Endometrial microvascular endothelial cells (primary cell): ENCODE data around the gene ERO1A. TPM values are rescaled to one million over a fixed set of nuclear protein-coding genes. Genes with fewer than 3 reads are reported as not detected.
"Not testable (repeated sequence)": the region's sequence is repeated elsewhere in the genome, so short reads cannot be mapped to it uniquely, and the experiment has no call there.

Source experiments
- in situ Hi-C: cut with HindIII; loops from 2 replicates; pipeline ENCODE4 v1.10.0; 2017; ENCODE audit warnings: low sequenced_read_pairs, low pct_unique_long_range_greater_than_20kb; ENCODE audit errors: inconsistent ontology term
- total RNA-seq: library from RNA; depleted of rRNA; stranded (reverse); fragments of >200 nt; gene quantifications from one replicate; pipeline ENCODE4 v1.2.3, GENCODE V29; 2015; ENCODE audit errors: inconsistent ontology term

ERO1A gene, protein sequence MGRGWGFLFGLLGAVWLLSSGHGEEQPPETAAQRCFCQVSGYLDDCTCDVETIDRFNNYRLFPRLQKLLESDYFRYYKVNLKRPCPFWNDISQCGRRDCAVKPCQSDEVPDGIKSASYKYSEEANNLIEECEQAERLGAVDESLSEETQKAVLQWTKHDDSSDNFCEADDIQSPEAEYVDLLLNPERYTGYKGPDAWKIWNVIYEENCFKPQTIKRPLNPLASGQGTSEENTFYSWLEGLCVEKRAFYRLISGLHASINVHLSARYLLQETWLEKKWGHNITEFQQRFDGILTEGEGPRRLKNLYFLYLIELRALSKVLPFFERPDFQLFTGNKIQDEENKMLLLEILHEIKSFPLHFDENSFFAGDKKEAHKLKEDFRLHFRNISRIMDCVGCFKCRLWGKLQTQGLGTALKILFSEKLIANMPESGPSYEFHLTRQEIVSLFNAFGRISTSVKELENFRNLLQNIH
- total RNA-seq = 75.7 TPM

DNA sequence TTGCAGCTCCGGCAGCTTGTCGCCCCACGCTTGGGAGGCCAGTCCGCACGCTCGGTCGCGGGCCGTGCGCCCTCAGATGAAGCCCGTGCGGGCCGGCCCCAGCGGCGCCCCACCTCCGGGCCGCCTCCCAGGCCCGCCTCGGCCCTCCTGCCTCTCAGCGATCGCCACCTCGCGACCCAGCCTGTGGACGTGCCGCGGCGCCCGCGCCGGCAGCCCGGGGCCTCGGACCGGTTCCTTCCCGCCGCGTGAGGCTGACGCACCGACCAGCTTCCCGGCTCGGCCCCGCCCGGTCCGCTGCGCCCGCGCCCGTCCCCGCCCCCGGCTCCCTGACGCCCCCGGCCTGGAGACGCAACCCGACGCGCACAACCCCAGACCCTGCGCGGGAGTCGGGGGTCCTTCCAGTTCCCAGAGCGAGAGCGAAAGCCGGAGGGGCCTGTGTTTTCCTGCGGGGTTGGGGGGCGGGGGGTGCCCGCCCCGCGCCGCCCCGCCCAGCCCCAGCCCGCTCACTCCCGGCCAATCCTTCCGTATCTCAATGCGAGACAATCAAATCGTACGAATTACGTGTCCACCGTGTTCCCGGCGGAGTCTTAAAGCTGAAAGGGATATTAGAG lies at the start of gene ERO1A:
ERO1A (minus strand) TSS at position 78 of the 611 bp plus-strand sequence; CDS start at position 1, 77 bp downstream.
- in situ Hi-C loops = no loop called here

DNA sequence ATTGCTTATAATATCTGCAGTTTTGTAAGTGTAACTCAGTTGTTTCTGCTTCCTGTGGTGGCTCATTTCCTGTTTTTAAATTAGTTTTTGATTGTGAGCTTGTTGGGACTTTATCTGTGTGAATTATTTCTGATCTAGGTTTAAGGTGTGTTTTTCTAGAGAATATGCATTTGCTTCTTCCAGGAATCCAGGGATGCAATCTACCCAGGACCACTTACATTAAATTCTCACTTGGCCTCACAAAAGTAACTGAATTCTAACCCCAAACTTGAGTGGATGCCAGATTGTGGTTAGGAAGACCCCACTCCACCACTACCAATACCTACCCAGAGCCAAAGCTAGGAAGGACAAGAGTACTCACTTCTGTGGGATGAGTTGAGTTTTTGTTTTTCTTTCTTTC lies 46.5 kb upstream of the ERO1A start:
- in situ Hi-C loops = no loop called here

DNA sequence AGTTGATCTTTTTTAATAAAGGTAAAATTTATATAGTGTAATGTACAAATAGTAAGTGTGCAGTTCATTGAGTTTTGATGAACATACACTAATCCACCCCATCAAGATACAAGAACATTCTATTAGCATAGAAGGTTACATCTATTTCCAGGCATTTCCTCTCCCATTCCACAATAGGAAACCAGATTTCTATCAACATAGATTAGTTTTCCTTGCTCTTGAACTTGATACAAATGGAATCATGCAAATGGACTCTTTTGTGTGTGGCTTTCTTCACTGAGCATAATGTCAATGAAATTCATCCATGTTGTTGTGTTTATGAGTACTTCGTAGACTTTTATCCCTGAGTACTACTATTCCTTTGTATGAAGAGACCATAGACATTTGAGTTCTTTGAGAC lies 45.4 kb upstream of the ERO1A start:
- in situ Hi-C loops = no loop called here

DNA sequence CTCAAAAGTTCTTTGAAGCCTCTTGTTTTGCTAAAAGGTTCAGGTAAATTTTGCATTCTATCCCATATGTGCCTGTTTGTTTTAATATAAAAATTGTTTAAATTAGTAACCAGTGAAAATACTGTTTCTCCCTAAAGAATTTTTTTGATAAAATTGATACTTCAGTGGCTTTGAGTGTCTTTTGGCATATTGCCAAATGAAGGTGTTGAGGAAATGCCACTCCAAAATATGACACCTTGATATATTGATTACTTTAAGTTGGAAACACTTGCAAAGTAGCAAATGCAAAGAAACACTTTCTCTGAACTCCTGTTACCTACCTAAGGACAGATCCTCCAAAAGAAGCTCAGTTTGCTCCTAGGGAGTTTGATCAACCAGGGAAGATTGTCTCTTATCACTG lies 43.1 kb upstream of the ERO1A start:
- in situ Hi-C loops = no loop called here

DNA sequence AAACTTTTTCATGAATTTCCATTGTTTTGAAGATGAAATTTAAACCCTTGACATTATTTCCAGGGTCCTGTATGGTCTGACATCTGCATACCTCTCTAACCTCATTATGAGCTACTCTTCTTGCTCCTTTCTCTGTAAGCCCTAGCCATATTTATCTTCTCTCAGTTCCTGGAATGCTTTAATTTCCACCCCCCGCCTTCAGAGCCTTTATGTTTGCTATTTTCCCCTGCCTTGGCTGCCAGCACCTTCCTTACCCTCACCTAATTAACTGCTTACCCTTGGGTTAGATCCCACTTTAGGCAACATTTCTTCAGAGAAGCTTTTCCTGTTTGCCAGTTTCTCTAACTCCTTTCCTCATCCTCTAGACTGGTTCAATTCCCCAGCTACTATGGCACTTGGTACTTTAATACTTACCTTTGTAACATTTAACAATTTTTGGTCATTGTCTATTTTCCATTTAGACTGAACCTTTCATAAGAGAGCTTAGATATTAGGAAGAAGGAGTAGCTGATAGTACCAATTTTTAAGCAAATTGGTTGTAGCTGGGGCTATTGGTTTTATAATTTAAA lies 40.6 kb upstream of the ERO1A start:
- in situ Hi-C loops = no loop called here

DNA sequence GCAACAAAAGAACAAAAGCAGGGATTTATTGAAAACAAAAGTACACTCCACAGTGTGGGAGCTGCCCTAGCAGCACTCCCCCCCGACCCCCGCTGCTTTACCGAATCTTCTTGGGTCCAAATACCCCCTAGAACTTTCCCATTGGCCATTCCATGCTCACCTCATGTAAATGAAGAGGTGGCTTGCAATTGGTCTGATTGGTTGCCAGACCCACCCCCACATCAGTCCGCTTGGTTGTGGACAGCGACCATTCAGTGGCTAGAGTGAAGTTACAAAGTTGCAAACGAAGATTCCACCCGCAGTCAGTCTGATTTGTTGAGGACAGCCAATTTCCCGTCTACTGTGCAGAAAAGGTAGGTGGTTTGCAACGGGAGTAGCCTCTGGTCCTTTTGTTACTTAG lies 38.5 kb upstream of the ERO1A start:
- in situ Hi-C loops = no loop called here

DNA sequence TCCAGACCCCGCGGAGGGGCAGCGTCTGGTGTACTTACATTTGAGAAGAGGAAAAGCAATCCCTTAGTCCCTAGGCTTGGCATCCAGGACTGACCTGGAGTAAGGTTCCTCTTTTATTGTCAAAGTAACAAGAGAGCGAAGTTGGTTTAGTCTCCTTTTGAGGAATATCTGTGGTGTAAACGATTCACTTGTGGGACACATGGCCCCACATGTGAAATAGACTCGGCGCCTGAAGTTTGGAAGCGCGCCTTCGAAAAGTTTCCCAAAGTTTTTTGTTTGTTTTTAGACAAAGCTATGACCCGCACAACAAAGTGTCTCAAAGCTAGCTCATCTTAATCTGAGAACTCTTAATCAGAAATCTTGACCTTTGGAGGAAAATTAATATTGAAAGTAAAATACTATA lies 35.4 kb upstream of the ERO1A start:
- in situ Hi-C loops = no loop called here

DNA sequence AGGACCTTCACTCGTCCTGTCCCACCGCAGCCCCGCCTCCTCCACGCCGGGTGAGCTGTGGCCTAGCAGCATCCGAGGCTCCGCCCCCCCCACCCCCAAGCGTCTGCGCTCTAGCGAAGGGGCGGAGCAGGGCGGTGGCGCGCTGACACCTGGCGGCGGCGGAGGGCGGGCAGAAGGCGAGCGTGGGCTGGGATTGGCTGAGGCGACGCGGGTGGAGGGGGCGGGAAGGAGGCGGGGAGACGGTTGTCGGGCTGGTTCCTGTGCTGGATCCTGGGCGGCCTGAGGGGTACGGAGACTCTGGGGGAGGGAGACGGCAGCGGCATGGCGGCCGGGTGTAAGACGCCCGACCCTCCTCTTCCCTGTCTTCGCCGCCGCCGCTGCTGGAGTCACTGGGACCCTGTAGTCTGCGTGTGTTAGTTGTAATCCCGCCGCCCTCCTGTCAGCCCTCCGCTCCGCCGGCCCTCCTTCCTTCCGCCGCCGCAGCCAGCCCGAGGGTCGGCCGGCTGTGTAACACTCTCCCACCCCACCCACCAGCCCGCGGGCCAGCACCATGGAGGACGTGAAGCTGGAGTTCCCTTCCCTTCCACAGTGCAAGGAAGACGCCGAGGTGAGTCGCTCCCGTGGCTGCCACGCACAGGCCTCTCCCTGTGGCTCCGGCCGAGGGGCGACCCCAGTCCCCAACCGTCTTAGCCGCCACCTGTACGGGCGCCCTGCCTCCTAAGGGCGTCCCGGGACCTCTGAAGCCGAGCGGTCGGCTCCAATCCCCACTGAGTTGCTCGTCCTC lies 34.8 kb upstream of the ERO1A start, which contains the start of gene STYX:
STYX (plus strand) TSS at position 242 of the 784 bp plus-strand sequence; CDS start at position 551, 309 bp downstream.
- in situ Hi-C loops = no loop called here

DNA sequence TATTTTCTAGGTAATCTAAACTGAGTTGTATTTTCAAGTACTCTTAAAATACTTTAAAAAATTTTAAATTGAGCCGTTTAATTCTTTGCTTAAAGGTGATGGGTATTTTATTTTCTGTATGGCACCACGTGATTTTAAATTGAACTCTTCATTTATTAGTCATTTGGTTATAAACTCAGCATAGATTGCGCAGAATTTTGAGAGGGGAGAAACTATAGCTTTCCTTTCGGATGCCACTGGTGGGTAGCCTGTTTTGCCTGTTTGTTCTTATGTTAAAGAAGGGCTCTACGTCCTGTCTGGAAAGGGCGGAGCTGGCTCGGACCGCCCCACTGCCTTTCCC lies 34.2 kb upstream of the ERO1A start:
- in situ Hi-C loops = no loop called here

DNA sequence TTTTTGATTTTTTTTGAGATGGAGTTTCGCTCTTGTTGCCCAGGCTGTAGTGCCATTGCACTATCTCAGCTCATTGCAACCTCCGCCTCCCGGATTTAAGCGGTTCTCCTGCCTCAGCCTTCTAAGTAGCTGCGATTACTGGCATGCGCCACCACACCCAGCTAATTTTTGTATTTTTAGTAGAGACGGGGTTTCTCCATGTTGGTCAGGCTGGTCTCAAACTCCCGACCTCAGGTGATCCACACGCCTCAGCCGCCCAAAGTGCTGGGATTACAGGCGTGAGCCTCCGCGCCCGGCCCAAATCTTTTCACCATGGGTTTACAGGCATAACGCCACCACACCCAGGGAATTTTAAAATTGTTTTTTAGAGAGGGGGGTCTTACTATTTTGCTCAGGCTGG lies 33.7 kb upstream of the ERO1A start:
- in situ Hi-C loops = not testable (repeated sequence)

DNA sequence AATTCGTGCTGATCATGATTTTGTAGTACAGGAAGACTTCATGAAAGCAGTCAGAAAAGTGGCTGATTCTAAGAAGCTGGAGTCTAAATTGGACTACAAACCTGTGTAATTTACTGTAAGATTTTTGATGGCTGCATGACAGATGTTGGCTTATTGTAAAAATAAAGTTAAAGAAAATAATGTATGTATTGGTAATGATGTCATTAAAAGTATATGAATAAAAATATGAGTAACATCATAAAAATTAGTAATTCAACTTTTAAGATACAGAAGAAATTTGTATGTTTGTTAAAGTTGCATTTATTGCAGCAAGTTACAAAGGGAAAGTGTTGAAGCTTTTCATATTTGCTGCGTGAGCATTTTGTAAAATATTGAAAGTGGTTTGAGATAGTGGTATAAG lies 32.2 kb upstream of the ERO1A start:
- in situ Hi-C loops = not testable (repeated sequence)

DNA sequence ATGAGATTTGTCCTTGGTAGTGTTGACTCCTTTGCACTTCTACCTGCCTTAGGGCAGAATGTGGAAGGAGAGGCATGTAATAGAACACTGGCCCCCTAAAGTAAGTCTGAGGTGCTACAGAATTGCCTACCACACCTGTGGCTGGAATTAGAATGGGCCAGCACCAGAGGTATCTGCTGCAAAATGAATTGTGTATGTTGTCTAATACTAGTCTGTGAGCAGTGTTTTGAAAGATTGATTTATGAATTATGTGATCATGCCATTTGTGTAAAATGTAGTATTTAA lies 28.9 kb upstream of the ERO1A start:
- in situ Hi-C loops = no loop called here

DNA sequence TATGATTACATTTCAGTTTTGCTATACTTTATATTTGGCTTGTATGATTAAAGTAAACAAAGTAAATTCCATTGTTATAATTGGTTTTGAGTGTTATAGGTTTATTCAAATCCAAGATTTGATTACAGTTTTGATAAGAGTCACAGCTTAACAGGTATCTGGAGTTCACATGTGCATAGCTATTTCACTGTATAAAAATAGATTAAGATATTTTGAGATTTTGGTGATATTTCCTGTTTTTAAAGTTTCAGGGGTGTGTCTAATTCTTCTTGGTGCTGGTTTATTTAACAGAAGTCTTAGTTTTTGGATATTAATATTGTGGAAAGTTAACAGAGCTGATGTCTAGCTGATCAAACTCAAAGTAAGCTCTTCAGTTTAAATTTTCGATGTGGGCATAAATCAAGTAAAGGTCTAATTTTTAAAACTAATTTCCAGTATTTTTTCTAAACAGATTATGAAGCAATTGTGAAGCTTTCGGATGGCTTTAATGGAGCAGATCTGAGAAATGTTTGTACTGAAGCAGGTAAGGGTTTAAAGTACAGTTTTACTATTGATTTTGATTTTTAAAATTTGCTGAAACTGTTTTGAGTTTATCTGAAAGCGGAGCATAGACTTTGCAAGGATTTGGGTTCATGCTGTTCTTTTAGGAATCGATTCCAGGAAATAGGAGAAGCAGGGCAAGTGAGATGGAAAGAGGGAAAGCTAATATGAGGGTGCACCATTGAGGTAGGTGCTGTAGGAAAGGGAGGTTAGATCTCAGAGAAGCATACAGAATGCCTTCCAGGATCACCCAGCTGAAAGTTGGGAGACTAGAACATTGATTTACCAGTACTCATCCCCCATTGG lies 28.4 kb upstream of the ERO1A start:
- in situ Hi-C loops = no loop called here

DNA sequence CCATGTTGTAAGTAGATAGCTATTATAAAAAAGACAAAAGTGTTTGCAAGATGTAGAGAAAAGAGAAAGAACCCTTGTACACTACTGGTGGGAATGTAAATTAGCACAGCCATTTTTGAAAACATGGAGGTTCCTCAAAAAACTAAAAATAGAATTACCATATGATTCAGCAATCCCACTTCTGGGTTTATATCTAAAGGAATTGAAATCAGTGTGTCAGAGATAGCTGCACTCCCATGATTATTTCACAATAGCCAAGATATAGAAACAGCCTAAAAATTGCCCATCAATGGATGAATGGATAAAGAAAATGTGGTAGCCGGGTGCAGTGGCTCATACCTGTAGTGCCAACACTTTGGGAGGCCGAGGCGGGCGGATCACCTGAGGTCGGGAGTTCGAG lies 20.8 kb upstream of the ERO1A start:
- in situ Hi-C loops = no loop called here

DNA sequence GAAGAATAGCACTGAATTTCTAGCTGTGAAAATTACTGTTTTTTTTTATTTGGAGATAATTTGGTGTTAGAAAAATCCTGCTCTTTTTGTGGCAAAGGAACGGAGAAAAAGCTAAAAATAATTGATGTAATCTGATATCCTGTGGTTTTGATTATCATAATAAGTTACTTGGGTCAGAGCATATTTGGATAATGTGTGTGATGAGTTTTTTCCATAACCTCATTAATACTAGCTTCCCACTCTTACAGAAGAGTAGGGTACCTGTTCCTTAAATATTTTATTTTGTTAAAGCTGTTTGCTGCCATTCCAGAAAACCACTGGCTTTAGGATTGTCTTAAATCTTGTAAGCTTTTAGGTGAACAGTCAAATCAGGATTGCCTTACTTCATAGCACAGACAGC lies 16.3 kb upstream of the ERO1A start:
- in situ Hi-C loops = no loop called here

DNA sequence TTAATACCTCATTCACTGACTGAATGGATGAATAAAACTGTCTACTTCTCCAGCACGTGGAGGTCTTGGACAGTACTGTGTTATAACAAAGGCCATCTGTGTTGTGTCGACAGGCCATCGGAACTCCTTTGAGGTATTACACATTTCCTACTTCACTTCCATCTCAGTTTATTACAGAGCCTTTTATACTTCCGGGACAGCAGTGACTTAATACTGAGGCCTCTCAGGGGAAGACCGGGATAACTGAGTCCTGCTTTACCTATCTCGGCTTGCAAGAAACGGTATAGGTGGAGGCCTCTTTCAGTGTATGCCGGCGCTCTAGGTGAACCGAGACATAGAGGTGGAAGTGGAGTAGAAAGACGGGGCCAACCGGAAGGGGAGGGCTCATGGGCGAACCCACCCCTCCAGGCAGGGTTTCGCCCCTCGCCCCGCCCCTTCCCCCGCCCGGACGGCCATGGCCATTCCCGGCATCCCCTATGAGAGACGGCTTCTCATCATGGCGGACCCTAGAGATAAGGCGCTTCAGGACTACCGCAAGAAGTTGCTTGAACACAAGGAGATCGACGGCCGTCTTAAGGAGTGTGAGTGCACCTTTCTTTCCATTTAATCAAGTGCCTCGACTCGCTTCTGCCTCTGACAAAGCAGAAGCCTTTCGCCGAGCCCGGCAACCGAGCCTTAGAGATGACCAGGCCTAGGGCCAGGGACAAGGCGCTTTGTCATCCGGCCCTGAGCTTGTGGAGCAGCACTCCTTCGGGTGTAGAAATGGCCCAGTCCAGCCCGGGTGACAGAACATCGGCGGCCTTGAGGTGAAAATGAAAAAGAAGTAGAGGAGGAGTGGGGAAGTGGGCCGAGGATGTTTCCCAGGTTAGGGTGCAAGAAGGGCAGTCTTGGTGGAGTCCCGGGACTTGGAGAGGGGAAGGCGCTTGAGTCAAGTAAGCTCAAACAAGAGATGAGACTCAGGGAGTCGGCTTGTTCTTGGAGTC lies 11.7 kb upstream of the ERO1A start, which contains the start of gene PSMC6:
PSMC6 (plus strand) TSS at position 477 of the 983 bp plus-strand sequence; CDS start at position 497, 20 bp downstream.
- in situ Hi-C loops = no loop called here

DNA sequence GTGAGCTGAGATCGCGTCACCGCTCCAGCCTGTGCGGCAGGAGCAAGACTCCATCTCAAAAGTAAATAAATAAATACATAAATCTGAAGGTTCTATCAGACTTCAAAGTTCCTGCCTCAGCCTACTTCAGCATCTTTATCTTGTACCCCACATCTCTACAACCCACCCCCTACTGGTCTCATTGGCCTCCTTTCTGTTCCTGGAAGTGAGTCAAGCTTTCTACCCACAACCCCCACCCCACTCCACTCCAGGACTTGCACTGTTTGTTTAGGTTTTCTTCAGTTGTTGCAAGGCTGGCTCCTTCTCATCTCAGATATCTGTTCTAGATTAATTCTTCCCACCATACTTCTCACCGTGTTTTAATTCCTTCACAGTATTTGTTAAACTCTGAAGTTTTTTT lies 10.9 kb upstream of the ERO1A start:
- in situ Hi-C loops = no loop called here

DNA sequence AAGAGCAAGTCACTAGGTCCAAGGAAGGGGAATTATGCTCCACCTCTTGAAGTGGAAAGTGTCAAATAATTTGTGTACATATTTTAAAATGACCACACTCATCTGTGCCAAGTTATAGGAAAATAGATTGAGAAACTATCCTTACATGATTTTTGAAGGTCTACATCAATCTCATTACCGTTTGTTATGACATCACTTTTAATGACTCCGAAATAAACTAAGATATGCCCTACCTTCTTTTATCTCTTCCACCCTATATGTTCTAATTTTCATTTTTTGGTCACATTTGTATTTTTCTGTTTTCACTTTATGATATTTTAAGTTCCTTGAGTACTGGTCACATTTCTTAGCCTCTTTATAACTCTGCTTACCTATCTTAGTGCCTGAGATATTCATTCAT lies 8.3 kb upstream of the ERO1A start:
- in situ Hi-C loops = no loop called here
